Cardiac muscle cell (in vitro differentiated cells and primary cell): ENCODE measurements around the gene THBS1. TPM values are rescaled to one million over a fixed set of nuclear protein-coding genes. Genes with fewer than 3 reads are reported as not detected.

ENCODE experiments used
- DNase-seq, 2 donors: peaks; one replicate each; pipeline versions ENCODE4 v3.0.0 to v3.0.0-alpha.2; 2010 to 2017; ENCODE audit warnings: low read depth in 1 of 2, low spot score in 1 of 2
- H3K27ac ChIP-seq: fragments of 200-600 bp; sonication (generic); 2 replicates; pipeline ENCODE4 v1.5.1; 2016
- H3K27me3 ChIP-seq: fragments of 200-600 bp; sonication (generic); 2 replicates; pipeline ENCODE4 v1.6.0; 2016; ENCODE audit warnings: control low read depth
- H3K36me3 ChIP-seq: fragments of 200-600 bp; sonication (generic); 2 replicates; pipeline ENCODE4 v1.5.1; 2016; ENCODE audit warnings: control low read depth
- H3K4me1 ChIP-seq: fragments of 200-600 bp; sonication (generic); 2 replicates; pipeline ENCODE4 v1.8.1; 2017; ENCODE audit warnings: low read depth, mild to moderate bottlenecking, mixed run types
- H3K4me3 ChIP-seq: fragments of 200-600 bp; sonication (generic); 2 replicates; pipeline ENCODE4 v1.5.1; 2016; ENCODE audit warnings: mild to moderate bottlenecking
- H3K9me3 ChIP-seq: fragments of 200-600 bp; sonication (generic); 2 replicates; pipeline ENCODE4 v1.5.1; 2017; ENCODE audit warnings: low read depth, mild to moderate bottlenecking, control low read depth
- polyA plus RNA-seq: library from polyadenylated mRNA; unstranded; fragments of >200 nt; fragmentation: Nextera tagmentation; extraction: Ambion mirVana; gene quantifications from 2 replicates; pipeline ENCODE4 v1.2.1, GENCODE V29; 2016
- total RNA-seq: library from RNA; depleted of rRNA; stranded (reverse); fragments of >200 nt; gene quantifications from 2 replicates; pipeline ENCODE4 v1.2.3, GENCODE V29; 2016
- TF ChIP-seq, protein P1 (sequence below): IDR thresholded peaks from 2 replicates; pipeline ENCODE4 v1.5.1; 2012; ENCODE audit warnings: low read depth, mild to moderate bottlenecking, low read length

Gene THBS1
- total and polyA plus RNA-seq, 2 experiments from 2014 or later = 20.9 to 55.2 TPM

DNA sequence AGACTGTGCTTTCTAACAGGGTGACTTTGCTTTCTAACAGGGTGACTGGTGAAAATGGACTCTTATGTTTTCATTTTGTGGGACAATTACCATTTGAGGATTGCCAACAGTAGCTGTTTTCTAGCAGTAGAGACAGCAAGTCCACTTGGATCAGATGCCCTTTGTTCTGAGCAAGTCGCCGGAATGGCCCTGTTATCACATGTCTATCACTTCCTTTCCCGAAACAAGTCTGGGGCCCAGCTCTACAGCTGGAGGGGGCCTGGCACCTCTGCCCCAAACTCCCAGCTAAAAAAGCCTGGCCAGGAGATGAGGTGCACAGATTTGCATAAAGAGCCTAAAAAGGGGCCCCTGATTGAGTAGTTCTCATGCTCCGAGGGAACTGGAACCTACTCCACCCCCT is 44.6 kb downstream of the THBS1 start:
- no peaks in the 10 kb centered on the region for H3K27me3 ChIP-seq
- DNase-seq = no peak
- H3K4me3 ChIP-seq = no peak overlapping the region
- H3K9me3 ChIP-seq = no peaks in the 10 kb centered on the region
- no peak overlapping the region for H3K27ac ChIP-seq
- no peaks in the 10 kb centered on the region for H3K36me3 ChIP-seq
- TF ChIP-seq, protein P1, sequence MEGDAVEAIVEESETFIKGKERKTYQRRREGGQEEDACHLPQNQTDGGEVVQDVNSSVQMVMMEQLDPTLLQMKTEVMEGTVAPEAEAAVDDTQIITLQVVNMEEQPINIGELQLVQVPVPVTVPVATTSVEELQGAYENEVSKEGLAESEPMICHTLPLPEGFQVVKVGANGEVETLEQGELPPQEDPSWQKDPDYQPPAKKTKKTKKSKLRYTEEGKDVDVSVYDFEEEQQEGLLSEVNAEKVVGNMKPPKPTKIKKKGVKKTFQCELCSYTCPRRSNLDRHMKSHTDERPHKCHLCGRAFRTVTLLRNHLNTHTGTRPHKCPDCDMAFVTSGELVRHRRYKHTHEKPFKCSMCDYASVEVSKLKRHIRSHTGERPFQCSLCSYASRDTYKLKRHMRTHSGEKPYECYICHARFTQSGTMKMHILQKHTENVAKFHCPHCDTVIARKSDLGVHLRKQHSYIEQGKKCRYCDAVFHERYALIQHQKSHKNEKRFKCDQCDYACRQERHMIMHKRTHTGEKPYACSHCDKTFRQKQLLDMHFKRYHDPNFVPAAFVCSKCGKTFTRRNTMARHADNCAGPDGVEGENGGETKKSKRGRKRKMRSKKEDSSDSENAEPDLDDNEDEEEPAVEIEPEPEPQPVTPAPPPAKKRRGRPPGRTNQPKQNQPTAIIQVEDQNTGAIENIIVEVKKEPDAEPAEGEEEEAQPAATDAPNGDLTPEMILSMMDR = no peak
- peaks cover 18% of the 10 kb centered on the region for H3K4me1 ChIP-seq

DNA sequence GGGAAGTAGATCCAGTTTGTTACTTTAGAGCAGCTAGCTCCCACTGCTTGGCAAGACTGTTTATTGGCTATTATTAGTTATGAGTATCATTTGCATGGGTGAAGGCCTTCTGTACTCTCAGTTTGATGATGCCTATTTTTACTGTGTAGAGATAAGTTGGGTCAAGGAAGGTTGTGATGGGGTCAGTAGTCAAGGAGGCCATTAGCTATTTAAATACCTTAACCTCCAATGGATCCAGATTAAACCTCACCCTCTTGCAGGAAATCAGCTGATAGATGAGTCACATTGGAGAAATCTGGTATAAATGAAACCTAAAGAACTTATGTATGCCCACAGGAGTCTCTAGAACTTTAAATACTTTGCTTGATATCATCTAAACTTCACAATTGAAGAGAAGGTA is 45.0 kb downstream of the THBS1 start:
- no peak overlapping the region for H3K27ac ChIP-seq
- H3K4me3 ChIP-seq = no peak overlapping the region
- H3K36me3 ChIP-seq = no peaks in the 10 kb centered on the region
- TF ChIP-seq, protein P1 = no peak
- DNase-seq = no peak
- no peaks in the 10 kb centered on the region for H3K9me3 ChIP-seq
- no peaks in the 10 kb centered on the region for H3K27me3 ChIP-seq
- H3K4me1 ChIP-seq = peaks cover 18% of the 10 kb centered on the region

DNA sequence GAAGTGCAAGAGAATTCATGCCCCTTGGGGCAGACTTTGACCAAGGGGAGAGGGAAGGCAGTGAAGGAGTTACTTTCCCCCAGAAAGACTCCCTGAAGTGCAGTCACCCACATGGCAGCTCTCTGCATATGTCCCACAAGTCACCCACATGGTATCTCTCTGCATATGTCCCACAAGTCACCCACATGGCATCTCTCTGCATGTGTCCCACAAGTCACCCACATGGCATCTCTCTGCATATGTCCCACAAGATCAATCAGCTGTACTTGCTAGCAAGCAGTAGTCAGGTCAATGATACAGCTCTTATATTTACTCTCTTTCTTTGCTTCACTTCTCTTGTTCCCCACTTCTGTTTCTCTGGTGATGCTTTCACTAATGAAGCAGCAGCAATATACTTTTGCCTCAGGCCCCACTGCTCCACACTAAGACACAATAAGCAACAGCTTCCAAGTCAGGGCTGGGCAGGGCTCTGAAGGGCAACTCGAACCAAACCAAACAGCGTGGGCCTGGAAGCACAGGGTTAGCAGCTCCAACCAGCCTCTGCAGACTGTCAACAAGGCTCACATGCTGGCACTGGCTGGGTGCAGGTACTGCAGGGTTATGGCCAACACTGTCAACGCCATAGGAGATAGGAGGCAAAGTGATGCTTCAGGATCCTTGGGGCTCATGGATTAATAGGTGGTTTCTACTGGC is 46.7 kb downstream of the THBS1 start:
- Histone ChIP-seq H3K4me3 (no peak overlapping the region), H3K36me3 (no peaks in the 10 kb centered on the region), H3K27me3 (no peaks in the 10 kb centered on the region), H3K27ac (peak overlapping the region; percentile 31), H3K4me1 (peaks cover 18% of the 10 kb centered on the region), H3K9me3 (no peaks in the 10 kb centered on the region)
- TF ChIP-seq, protein P1 = no peak
- no peak for DNase-seq

DNA sequence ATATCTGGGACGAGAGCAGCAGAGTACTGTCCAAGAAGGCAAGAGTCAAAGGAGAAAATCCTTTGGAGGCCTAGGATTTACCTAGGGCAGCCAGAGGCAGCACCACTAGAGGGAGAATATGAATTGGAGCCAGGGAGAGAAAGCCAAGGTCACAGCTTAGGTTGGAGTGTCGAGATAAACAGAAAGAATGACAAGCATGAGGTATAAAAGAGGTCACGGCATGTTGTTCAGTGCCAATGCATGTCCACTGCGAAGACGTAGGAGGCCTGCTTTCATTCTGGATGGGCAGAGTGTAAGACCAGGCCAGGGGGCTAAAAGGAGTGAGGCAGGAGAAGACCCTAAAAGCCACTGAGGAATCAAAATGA is 47.2 kb downstream of the THBS1 start:
- Histone ChIP-seq H3K27me3 (no peaks in the 10 kb centered on the region), H3K4me3 (no peak overlapping the region), H3K9me3 (no peaks in the 10 kb centered on the region), H3K4me1 (peaks cover 18% of the 10 kb centered on the region), H3K27ac (peak overlapping the region; percentile 76), H3K36me3 (no peaks in the 10 kb centered on the region)
- TF ChIP-seq, protein P1 = peak; percentile 39
- peak in 1 of 2 donors; percentile 59 for DNase-seq

DNA sequence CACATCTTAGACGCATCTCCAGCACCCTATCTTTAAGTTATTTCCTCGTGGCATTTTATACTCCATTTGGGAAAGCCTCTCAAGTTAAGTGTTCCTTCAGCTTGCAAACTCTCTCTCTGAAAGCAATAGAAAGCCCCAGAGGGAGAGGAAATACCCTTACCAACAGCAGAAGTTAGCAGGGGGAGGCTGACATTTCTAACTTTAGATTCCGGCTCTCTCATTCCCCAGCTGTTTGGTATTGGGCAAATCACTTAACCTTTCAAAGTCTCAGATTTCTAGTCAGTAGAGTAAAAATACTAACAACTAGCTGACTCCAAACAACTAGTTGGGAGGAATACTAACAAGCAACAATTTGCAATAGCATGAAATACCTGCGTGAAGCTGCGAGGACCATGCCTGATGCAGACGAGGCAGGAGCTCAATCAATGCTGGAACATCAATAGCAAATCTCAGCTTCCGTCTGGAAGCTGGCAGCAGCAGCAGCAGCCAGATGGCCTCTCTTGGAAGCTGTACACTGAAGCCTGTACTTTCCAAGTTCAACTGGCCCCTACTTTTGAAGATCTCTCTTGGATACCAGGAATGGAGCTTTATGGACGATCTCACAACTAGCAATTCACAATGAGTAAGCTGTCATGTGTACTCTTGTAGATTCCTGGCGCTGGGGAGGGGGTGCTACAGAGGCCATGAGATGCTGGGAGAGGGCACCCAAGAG is 47.8 kb downstream of the THBS1 start:
- no peak overlapping the region for H3K4me3 ChIP-seq
- no peaks in the 10 kb centered on the region for H3K9me3 ChIP-seq
- H3K27me3 ChIP-seq = no peaks in the 10 kb centered on the region
- DNase-seq = peak in 1 of 2 donors; percentile 21
- TF ChIP-seq, protein P1 = no peak
- no peaks in the 10 kb centered on the region for H3K36me3 ChIP-seq
- peak overlapping the region; percentile 76 for H3K27ac ChIP-seq
- H3K4me1 ChIP-seq = peaks cover 18% of the 10 kb centered on the region
